ENCODE results near the gene CCDC137. TPM values are rescaled to one million over a fixed set of nuclear protein-coding genes. Genes with fewer than 3 reads are reported as not detected.
A peak's percentile ranks its signal among the peaks of the same experiment; 100 is the strongest.

Gene CCDC137
- total and polyA plus RNA-seq, 2 of the 13 experiments (the other 11 are each of a cell fraction or from before 2014, with no cell fraction given), result 14.6 to 39.1 TPM

- TF ChIP-seq CENPBD1 (CRISPR knock-in tag; IDR thresholded peaks at IDR 0.05; ENCODE audit: borderline replicate concordance, low read depth), result no peak; the same call in 1 of the 2 replicates
- peak; percentile 51; the same call in 1 of the 2 replicates for TF ChIP-seq NR2F2 (IDR thresholded peaks at IDR 0.05; ENCODE audit: borderline replicate concordance, low read depth)
- TF ChIP-seq ZNF546 (CRISPR knock-in tag; conservative IDR thresholded peaks at IDR 0.05), result peak; percentile 99
- peak; percentile 98 for TF ChIP-seq PATZ1 (CRISPR knock-in tag; IDR thresholded peaks at IDR 0.05)
- TF ChIP-seq ZNF619 (CRISPR knock-in tag; IDR thresholded peaks at IDR 0.05), result peak; percentile 88; the same call in 1 of the 2 replicates
- TF ChIP-seq FOXM1 (CRISPR knock-in tag; IDR thresholded peaks at IDR 0.05), result peak; percentile 93
- TF ChIP-seq GPBP1L1 (CRISPR knock-in tag; IDR thresholded peaks at IDR 0.05), result no peak
- peak; percentile 85 for TF ChIP-seq DNMT3B (CRISPR knock-in tag; conservative IDR thresholded peaks at IDR 0.05)
- no peak for TF ChIP-seq FOXO4 (CRISPR knock-in tag; conservative IDR thresholded peaks at IDR 0.05)
- TF ChIP-seq ZNF557 (CRISPR knock-in tag; IDR thresholded peaks at IDR 0.05), result peak; percentile 99
- TF ChIP-seq XBP1 (CRISPR knock-in tag; IDR thresholded peaks at IDR 0.05), result peak; percentile 94
- TF ChIP-seq PITX1 (CRISPR knock-in tag; IDR thresholded peaks at IDR 0.05), result peak; percentile 86
- 0 out of 2 replicates have a peak, but pooled peaks have one; percentile 12 for TF ChIP-seq HOXA7 (CRISPR knock-in tag; IDR thresholded peaks at IDR 0.05)
- peak; percentile 65; the same call in 1 of the 2 replicates for TF ChIP-seq PRDM15 (CRISPR knock-in tag; IDR thresholded peaks at IDR 0.05)
- no peak for TF ChIP-seq HHEX (CRISPR knock-in tag; IDR thresholded peaks at IDR 0.05)
- TF ChIP-seq ZNF17 (CRISPR knock-in tag; IDR thresholded peaks at IDR 0.05), result no peak
Measured at GRCh38 chr17:81711814-81712467, 45.4 kb downstream of the CCDC137 start, which contains the start of gene SLC25A10 (continued).
